HCT116 (cell line): ENCODE data around the gene SYNPO. TPM values are rescaled to one million over a fixed set of nuclear protein-coding genes. Genes with fewer than 3 reads are reported as not detected.

Source experiments
- ATAC-seq: fragments of 200-7000 bp; cut with Tn5 transposase; 2 replicates; pipeline ENCODE4 v1.9.1; 2020; ENCODE audit warnings: mild to moderate bottlenecking, moderate library complexity
- BruUV-seq: library from RNA; stranded (reverse); fragments of 400-500 nt; replicated peaks from 2 replicates; lab custom pipeline; 2021; lab: Mats Ljungman, UMichigan
- CTCF ChIA-PET: fragments of 300-600 bp; sonication (Branson Sonifier 250); formaldehyde crosslinking; loops from one replicate; lab custom pipeline; 2021; ENCODE audit warnings: antibody characterized with exemption; lab: Charles Lee
- POLR2A ChIA-PET: fragments of 300-600, 350-600 bp; sonication (Branson Sonifier 250); formaldehyde crosslinking; loops from one replicate; lab custom pipeline; 2021; ENCODE audit warnings: antibody characterized with exemption; lab: Charles Lee
- RAD21 ChIA-PET, 2 experiments: fragments of 300-600 bp; sonication (Branson Sonifier 250); formaldehyde crosslinking; loops; one replicate each; lab custom pipeline; 2023; ENCODE audit warnings: low total read pairs in 2 of 2; ENCODE audit not compliant: uncharacterized antibody in 2 of 2, unreplicated experiment in 2 of 2, low non-redundant PET in 1 of 2; lab: Charles Lee
- DNase-seq: peaks from one replicate; pipeline ENCODE4 v3.0.0-alpha.2; 2010; ENCODE audit warnings: low read depth, low spot score
- H2AFZ ChIP-seq: fragments of 200-600 bp; shearing (Covaris generic), sonication (generic); 2 replicates; pipeline ENCODE4 v1.6.1; 2017; ENCODE audit warnings: low read depth, mixed run types, mixed read lengths, antibody characterized with exemption, low read length; ENCODE audit not compliant: poor library complexity, severe bottlenecking
- H3K27ac ChIP-seq: 2 replicates; pipeline ENCODE4 v1.5.1; 2012; ENCODE audit warnings: low read depth, low read length
- H3K27me3 ChIP-seq: fragments of 200-600 bp; sonication (generic); 2 replicates; pipeline ENCODE4 v1.6.1; 2016; ENCODE audit warnings: mixed run types, low read length, mixed read lengths; ENCODE audit not compliant: insufficient read depth
- H3K36me3 ChIP-seq, 2 experiments: fragments of 200-500 bp in 1 of 2; fragments of 200-600 bp in 1 of 2; sonication (Bioruptor generic) in 1 of 2; sonication (generic) in 1 of 2; 2 replicates each; pipeline versions ENCODE4 v1.5.1 to v1.6.1; 2014 to 2016; ENCODE audit warnings: low read length in 2 of 2, inconsistent platforms in 1 of 2, mixed read lengths in 1 of 2, mixed run types in 1 of 2; ENCODE audit not compliant: insufficient read depth in 2 of 2, control insufficient read depth in 1 of 2
- H3K4me1 ChIP-seq, 2 experiments: fragments of 200-600 bp in 1 of 2; sonication (generic) in 1 of 2; 2 replicates each; pipeline versions ENCODE4 v1.5.1 to v1.6.1; 2012 to 2017; ENCODE audit warnings: low read length in 2 of 2, inconsistent platforms in 1 of 2, mild to moderate bottlenecking in 1 of 2, mixed read lengths in 1 of 2, mixed run types in 1 of 2, moderate library complexity in 1 of 2; ENCODE audit not compliant: insufficient read depth in 2 of 2, control insufficient read depth in 1 of 2
- H3K4me2 ChIP-seq: fragments of 200-600 bp; sonication (generic); 2 replicates; pipeline ENCODE4 v1.6.1; 2017; ENCODE audit warnings: mixed run types, low read length, mixed read lengths
- H3K4me3 ChIP-seq, 2 experiments: fragments of 200-600 bp in 1 of 2; sonication (generic) in 1 of 2; replicated peaks in 1 of 2; 2 replicates each; pipeline ENCODE4 v1.5.1; 2011 to 2016; ENCODE audit warnings: low read length in 2 of 2, control low read depth in 1 of 2, low read depth in 1 of 2, mild to moderate bottlenecking in 1 of 2, mixed read lengths in 1 of 2, mixed run types in 1 of 2
- H3K79me2 ChIP-seq: fragments of 200-600 bp; sonication (generic); 2 replicates; pipeline ENCODE4 v1.6.1; 2017; ENCODE audit warnings: mild to moderate bottlenecking, mixed run types, low read length, moderate library complexity, mixed read lengths; ENCODE audit not compliant: insufficient read depth
- H3K9ac ChIP-seq: fragments of 200-600 bp; sonication (generic); 2 replicates; pipeline ENCODE4 v1.6.1; 2016; ENCODE audit warnings: low read length, mixed read lengths
- H3K9me2 ChIP-seq: fragments of 200-600 bp; sonication (generic), shearing (Covaris generic); 2 replicates; pipeline ENCODE4 v1.6.1; 2017; ENCODE audit warnings: mixed run types, mild to moderate bottlenecking, moderate library complexity; ENCODE audit not compliant: insufficient read depth
- H3K9me3 ChIP-seq, 2 experiments: fragments of 200-500 bp in 1 of 2; fragments of 200-600 bp in 1 of 2; sonication (Bioruptor generic) in 1 of 2; sonication (generic) in 1 of 2; 2 replicates each; pipeline ENCODE4 v1.6.1; 2014 to 2017; ENCODE audit warnings: low read length in 2 of 2, mixed read lengths in 2 of 2, inconsistent platforms in 1 of 2, low read depth in 1 of 2, mild to moderate bottlenecking in 1 of 2, mixed run types in 1 of 2, moderate library complexity in 1 of 2; ENCODE audit not compliant: control insufficient read depth in 1 of 2, insufficient read depth in 1 of 2
- H4K20me1 ChIP-seq: fragments of 200-600 bp; sonication (generic), shearing (Covaris generic); 2 replicates; pipeline ENCODE4 v1.6.1; 2017; ENCODE audit warnings: mixed run types, mild to moderate bottlenecking, moderate library complexity; ENCODE audit not compliant: insufficient read depth
- CEBPB ChIP-seq: IDR thresholded peaks from 2 replicates; pipeline ENCODE4 v1.6.1; 2012; ENCODE audit warnings: low read depth
- CTCF ChIP-seq, 3 experiments: fragments of 200-600 bp in 1 of 3; sonication (generic) in 1 of 3; IDR thresholded peaks in 2 of 3; conservative IDR thresholded peaks in 1 of 3; 2 replicates each; pipeline ENCODE4 v1.5.1; 2012 to 2017; ENCODE audit warnings: low read depth in 2 of 3, low read length in 2 of 3, antibody characterized with exemption in 1 of 3, borderline replicate concordance in 1 of 3, control low read depth in 1 of 3, mild to moderate bottlenecking in 1 of 3, mixed read lengths in 1 of 3, mixed run types in 1 of 3, moderate library complexity in 1 of 3; ENCODE audit not compliant: insufficient read depth in 1 of 3
- EGR1 ChIP-seq: IDR thresholded peaks from 2 replicates; pipeline ENCODE4 v1.6.1; 2012; ENCODE audit warnings: low read depth
- ELF1 ChIP-seq: IDR thresholded peaks from 2 replicates; pipeline ENCODE4 v1.6.1; 2012; ENCODE audit warnings: low read depth, borderline replicate concordance
- EZH2 ChIP-seq: fragments of 200-600 bp; sonication (generic); IDR thresholded peaks from 2 replicates; pipeline ENCODE4 v1.6.1; 2017; ENCODE audit warnings: antibody characterized with exemption, mixed run types
- FOSL1 ChIP-seq: IDR thresholded peaks from 2 replicates; pipeline ENCODE4 v1.6.1; 2012; ENCODE audit warnings: low read depth
- POLR2A ChIP-seq: IDR thresholded peaks from 2 replicates; pipeline ENCODE4 v1.7.0; 2011; ENCODE audit warnings: borderline replicate concordance; ENCODE audit not compliant: insufficient read depth, insufficient read length; ENCODE audit errors: extremely low read depth
- REST ChIP-seq: IDR thresholded peaks from 2 replicates; pipeline ENCODE4 v1.6.1; 2012; ENCODE audit warnings: low read depth
- SIN3A ChIP-seq: IDR thresholded peaks from 2 replicates; pipeline ENCODE4 v1.6.1; 2012; ENCODE audit warnings: low read depth
- SP1 ChIP-seq: IDR thresholded peaks from 2 replicates; pipeline ENCODE4 v1.6.1; 2012; ENCODE audit warnings: low read depth
- TCF7L2 ChIP-seq: IDR thresholded peaks from 2 replicates; pipeline ENCODE4 v1.7.0; 2011; ENCODE audit warnings: borderline replicate concordance, inconsistent platforms; ENCODE audit not compliant: insufficient read depth, insufficient read length; ENCODE audit errors: extremely low read depth
- YY1 ChIP-seq: IDR thresholded peaks from 2 replicates; pipeline ENCODE4 v1.6.1; 2011; ENCODE audit warnings: low read length, low read depth, moderate library complexity, mild to moderate bottlenecking; ENCODE audit not compliant: insufficient replicate concordance; ENCODE audit errors: extremely low read depth
- ZNF274 ChIP-seq: fragments of 200-500 bp; sonication (Bioruptor generic); IDR thresholded peaks from 2 replicates; pipeline ENCODE4 v1.6.1; 2014; ENCODE audit warnings: mild to moderate bottlenecking, low read depth, low read length, inconsistent platforms
- intact Hi-C: fragments of 100-400 bp; cut with micrococcal nuclease; formaldehyde crosslinking; loops from 2 replicates; pipeline ENCODE4 v1.10.0; 2022
- total RNA-seq: library from RNA; stranded (reverse); gene quantifications from one replicate; pipeline ENCODE4 v1.2.1, GENCODE V29; 2021; ENCODE audit not compliant: unreplicated experiment

The SYNPO gene
- total RNA-seq, 1 experiment from 2014 or later: 8.2 TPM

- no peaks in the 10 kb centered on the region for H3K9me3 ChIP-seq
- ChIA-PET CTCF (no interaction called here), RAD21 (no interaction called here), POLR2A (no interaction called here)
- DNase-seq (no peak), ATAC-seq (no peak)
- no peak overlapping the region for H2AFZ ChIP-seq
- H3K4me2 ChIP-seq: no peak overlapping the region
- H3K4me3 ChIP-seq: no peak overlapping the region
- no peaks in the 10 kb centered on the region for H3K27me3 ChIP-seq
- no peak overlapping the region for H3K27ac ChIP-seq
- intact Hi-C loops: no loop called here
- no peak overlapping the region for H3K9ac ChIP-seq
- H3K4me1 ChIP-seq: peaks cover 6 to 11% of the 10 kb centered on the region in 2 experiments
- no peaks in the 10 kb centered on the region for H3K36me3 ChIP-seq
- BruUV-seq: no TSS peak
- H4K20me1 ChIP-seq: no peaks in the 10 kb centered on the region
- TF ChIP-seq TCF7L2: no peak
- no peak for TF ChIP-seq ELF1
- TF ChIP-seq FOSL1: no peak
- no peak for TF ChIP-seq EGR1
- no peak for TF ChIP-seq CTCF (IDR thresholded peaks at IDR 0.05 in 2 of 3, conservative IDR thresholded peaks at IDR 0.05 in 1 of 3; ENCODE audit: borderline replicate concordance in 1 of 3, insufficient read depth in 1 of 3, low read depth in 2 of 3, low read length in 2 of 3)
- no peak for TF ChIP-seq EZH2
- no peak for TF ChIP-seq REST
- TF ChIP-seq ZNF274: no peak
- no peak for TF ChIP-seq SP1
- TF ChIP-seq SIN3A: no peak
- no peak for TF ChIP-seq CEBPB
- no peak for TF ChIP-seq POLR2A
- no peak for TF ChIP-seq YY1
- H3K9me2 ChIP-seq: no peaks in the 10 kb centered on the region
- no peaks in the 10 kb centered on the region for H3K79me2 ChIP-seq
Measured at GRCh38 chr5:150609843-150610584, 30.4 kb upstream of the SYNPO start.
